WI38 (cell line): ENCODE results near the gene LTBP2.

Source experiments
- H3K4me3 ChIP-seq: 2 replicates; pipeline ENCODE4 v1.5.1; 2011; ENCODE audit warnings: low read depth, mild to moderate bottlenecking, control low read depth, low read length
- CTCF ChIP-seq: IDR thresholded peaks from 2 replicates; pipeline ENCODE4 v1.5.1; 2012; ENCODE audit warnings: low read depth, mild to moderate bottlenecking, control low read depth, low read length

The LTBP2 gene

DNA sequence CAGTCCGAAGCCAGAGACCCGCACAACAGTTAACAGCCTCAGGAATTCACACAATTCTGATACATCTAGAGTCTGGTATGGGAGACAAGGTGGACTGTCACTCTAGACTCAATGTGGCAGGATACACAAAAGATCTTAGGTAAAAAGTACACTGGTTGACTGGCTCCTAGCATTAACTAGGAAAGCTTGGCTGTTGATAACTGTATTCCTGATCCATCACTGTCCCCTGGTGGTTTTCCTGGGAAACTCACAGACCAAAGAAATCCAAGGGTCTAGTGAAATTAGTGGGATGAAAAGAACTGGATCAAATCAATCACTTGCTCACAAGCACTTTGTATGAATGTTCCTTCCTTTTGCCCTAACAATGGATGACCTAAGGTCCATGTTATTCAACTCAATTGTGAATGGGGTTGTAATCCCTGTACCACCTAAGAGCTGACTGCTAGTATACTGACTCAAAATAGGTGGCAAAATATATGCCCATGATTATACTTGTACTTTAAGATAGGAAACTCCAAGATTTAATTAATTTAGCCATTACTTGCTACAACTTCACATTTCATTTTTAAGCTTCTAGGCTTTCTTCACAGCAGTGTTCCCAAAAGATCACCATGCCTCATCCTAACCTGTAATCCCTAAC is 132.9 kb downstream of the LTBP2 start:
- peak; percentile 79 for TF ChIP-seq CTCF
- H3K4me3 ChIP-seq: no peak overlapping the region

DNA sequence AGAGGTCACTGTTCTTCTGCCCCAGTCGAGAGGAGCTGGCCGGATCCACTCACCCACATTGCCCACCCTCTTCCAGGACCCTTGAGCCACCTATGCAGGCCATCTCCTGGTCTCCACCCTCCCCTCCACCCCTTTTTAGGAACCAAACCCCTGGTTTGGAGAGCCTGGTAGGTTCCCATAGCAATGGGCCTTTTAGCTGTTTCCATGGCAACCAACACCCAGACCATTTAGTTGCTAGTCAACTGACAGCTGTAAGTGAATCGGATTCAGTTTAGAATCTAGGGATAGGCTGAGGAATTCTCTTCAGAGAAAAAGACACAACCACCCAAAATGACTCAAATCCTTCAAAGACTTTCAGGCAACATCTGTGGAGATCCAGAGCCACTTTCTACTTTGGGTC is 135.4 kb downstream of the LTBP2 start:
- TF ChIP-seq CTCF: no peak
- H3K4me3 ChIP-seq: no peak overlapping the region

DNA sequence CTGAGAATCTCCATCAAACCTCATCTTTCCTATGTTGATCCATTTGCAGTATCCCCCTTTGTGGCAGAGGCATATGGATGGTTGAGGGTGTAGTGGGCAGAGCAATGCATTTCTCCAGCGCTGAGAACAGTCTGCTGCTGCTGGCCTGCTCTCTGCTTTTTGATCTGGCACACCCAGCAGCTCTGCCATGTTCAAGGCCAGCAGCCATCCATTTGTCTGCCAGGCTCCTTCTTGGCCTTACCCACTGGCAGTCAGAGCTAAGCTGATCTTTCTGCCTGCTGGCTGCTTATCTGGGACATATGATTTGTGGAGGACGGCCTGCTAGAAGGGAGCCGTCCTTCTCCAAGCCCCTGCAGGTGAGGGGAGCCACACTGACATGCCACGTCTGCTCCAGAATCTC is 135.9 kb downstream of the LTBP2 start:
- no peak overlapping the region for H3K4me3 ChIP-seq
- TF ChIP-seq CTCF: no peak

GRCh38 chr14:74475678-74476077 is 136.4 kb downstream of the LTBP2 start:
- H3K4me3 ChIP-seq: no peak overlapping the region
- no peak for TF ChIP-seq CTCF

DNA sequence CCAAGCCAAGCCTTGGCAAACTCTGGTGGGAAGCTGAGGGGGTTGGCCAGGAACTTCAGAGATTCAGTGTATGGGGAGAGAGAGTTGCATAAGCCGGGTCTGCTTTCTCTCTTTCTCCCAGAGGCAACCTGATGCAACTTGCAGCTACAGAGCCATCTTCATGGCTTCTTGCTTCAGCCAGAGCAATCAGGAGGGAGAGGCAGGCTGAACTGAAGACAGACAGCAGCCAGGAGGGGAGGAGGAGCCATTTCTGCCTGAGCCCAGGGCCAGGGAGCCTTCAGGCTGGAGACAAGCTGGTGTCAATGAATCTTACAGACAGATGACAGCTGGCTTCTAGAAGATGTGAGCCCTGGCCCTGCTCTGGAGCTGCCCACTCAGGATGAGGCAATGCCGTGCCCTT is 137.7 kb downstream of the LTBP2 start:
- TF ChIP-seq CTCF: no peak

GRCh38 chr14:74472601-74473000 is 139.4 kb downstream of the LTBP2 start:
- no peak overlapping the region for H3K4me3 ChIP-seq
- no peak for TF ChIP-seq CTCF

More for the DNA sequence above, 137.7 kb downstream of the LTBP2 start:
- no peak overlapping the region for H3K4me3 ChIP-seq

GRCh38 chr14:74469548-74470518 is 142.2 kb downstream of the LTBP2 start:
- TF ChIP-seq CTCF: no peak
- no peak overlapping the region for H3K4me3 ChIP-seq
